H9 (cell line): ENCODE measurements around the gene UGT2B28. TPM values are rescaled to one million over a fixed set of nuclear protein-coding genes. Genes with fewer than 3 reads are reported as not detected.
"Not testable (repeated sequence)": the region's sequence is repeated elsewhere in the genome, so short reads cannot be mapped to it uniquely, and the experiment has no call there.

Experiments
- DNase-seq: peaks from one replicate; pipeline ENCODE4 v3.0.0-alpha.2; 2017
- H2AFZ ChIP-seq: one replicate; pipeline ENCODE4 v1.6.1; 2013; ENCODE audit warnings: mild to moderate bottlenecking, low read length, control low read depth, moderate library complexity
- H2AK5ac ChIP-seq: 2 replicates; pipeline ENCODE4 v1.6.1; 2013; ENCODE audit warnings: low read length, control low read depth, mixed read lengths; ENCODE audit not compliant: insufficient read length
- H2BK120ac ChIP-seq: one replicate; pipeline ENCODE4 v1.6.1; 2013; ENCODE audit warnings: low read depth, mild to moderate bottlenecking, low read length, control low read depth, inconsistent platforms; ENCODE audit not compliant: poor library complexity, severe bottlenecking
- H2BK12ac ChIP-seq: 2 replicates; pipeline ENCODE4 v1.6.1; 2013; ENCODE audit warnings: low read length, control low read depth, mixed read lengths, low read depth; ENCODE audit not compliant: insufficient read length
- H2BK15ac ChIP-seq: 2 replicates; pipeline ENCODE4 v1.6.1; 2013; ENCODE audit warnings: low read depth, low read length, control low read depth
- H2BK20ac ChIP-seq: one replicate; pipeline ENCODE4 v1.6.1; 2013; ENCODE audit warnings: low read depth, mild to moderate bottlenecking, low read length, control low read depth, inconsistent platforms; ENCODE audit not compliant: poor library complexity, severe bottlenecking
- H2BK5ac ChIP-seq: 2 replicates; pipeline ENCODE4 v1.6.1; 2013; ENCODE audit warnings: low read length, control low read depth, mixed read lengths; ENCODE audit not compliant: insufficient read length
- H3K14ac ChIP-seq: 2 replicates; pipeline ENCODE4 v1.6.1; 2013; ENCODE audit warnings: low read length, control low read depth; ENCODE audit not compliant: insufficient read depth
- H3K18ac ChIP-seq: 2 replicates; pipeline ENCODE4 v1.6.1; 2013; ENCODE audit warnings: low read depth, mild to moderate bottlenecking, mixed read lengths, low read length, control low read depth; ENCODE audit not compliant: insufficient read length
- H3K23ac ChIP-seq: 2 replicates; pipeline ENCODE4 v1.6.1; 2013; ENCODE audit warnings: low read length, control low read depth, mixed read lengths, low read depth; ENCODE audit not compliant: insufficient read length
- H3K23me2 ChIP-seq: 2 replicates; pipeline ENCODE4 v1.6.1; 2013; ENCODE audit warnings: low read depth, mild to moderate bottlenecking, mixed read lengths, low read length, control low read depth; ENCODE audit not compliant: insufficient read length, poor library complexity, severe bottlenecking
- H3K27ac ChIP-seq: 2 replicates; pipeline ENCODE4 v1.5.1; 2013; ENCODE audit warnings: low read length, control low read depth, mixed read lengths, low read depth; ENCODE audit not compliant: insufficient read length
- H3K27me3 ChIP-seq: 2 replicates; pipeline ENCODE4 v1.6.1; 2013; ENCODE audit warnings: low read length, control low read depth, inconsistent platforms; ENCODE audit not compliant: insufficient read depth
- H3K4ac ChIP-seq: 2 replicates; pipeline ENCODE4 v1.6.1; 2013; ENCODE audit warnings: low read depth, mild to moderate bottlenecking, control low read depth, inconsistent platforms, low read length, moderate library complexity
- H3K4me1 ChIP-seq: 2 replicates; pipeline ENCODE4 v1.6.1; 2013; ENCODE audit warnings: low read length, control low read depth, inconsistent platforms; ENCODE audit not compliant: insufficient read depth
- H3K4me2 ChIP-seq: 2 replicates; pipeline ENCODE4 v1.6.1; 2013; ENCODE audit warnings: low read length, control low read depth, mixed read lengths; ENCODE audit not compliant: insufficient read length, insufficient read depth
- H3K56ac ChIP-seq: 2 replicates; pipeline ENCODE4 v1.6.1; 2013; ENCODE audit warnings: low read depth, mild to moderate bottlenecking, mixed read lengths, low read length, control low read depth; ENCODE audit not compliant: insufficient read length
- H3K79me1 ChIP-seq: 2 replicates; pipeline ENCODE4 v1.6.1; 2013; ENCODE audit warnings: low read depth, mild to moderate bottlenecking, moderate library complexity, low read length, control low read depth, inconsistent platforms; ENCODE audit not compliant: insufficient read depth, poor library complexity, severe bottlenecking
- H3K79me2 ChIP-seq: 2 replicates; pipeline ENCODE4 v1.6.1; 2013; ENCODE audit warnings: low read length, control low read depth, inconsistent platforms; ENCODE audit not compliant: insufficient read depth
- H3K9ac ChIP-seq: 2 replicates; pipeline ENCODE4 v1.6.1; 2013; ENCODE audit warnings: low read length, control low read depth, mixed read lengths; ENCODE audit not compliant: insufficient read length; ENCODE audit errors: extremely low read depth
- H3K9me3 ChIP-seq: one replicate; pipeline ENCODE4 v1.6.1; 2013; ENCODE audit warnings: low read depth, low read length, inconsistent platforms; ENCODE audit not compliant: control insufficient read depth
- H3T11ph ChIP-seq: one replicate; pipeline ENCODE4 v1.6.1; 2013; ENCODE audit warnings: mild to moderate bottlenecking, low read length, control low read depth, inconsistent platforms
- H4K20me1 ChIP-seq: one replicate; pipeline ENCODE4 v1.6.1; 2013; ENCODE audit not compliant: control insufficient read depth, insufficient read length, insufficient read depth
- H4K5ac ChIP-seq: 2 replicates; pipeline ENCODE4 v1.6.1; 2013; ENCODE audit warnings: low read depth, mild to moderate bottlenecking, mixed read lengths, low read length, control low read depth; ENCODE audit not compliant: insufficient read length
- H4K8ac ChIP-seq: replicated peaks from 2 replicates; pipeline ENCODE4 v1.6.1; 2013; ENCODE audit warnings: low read length, control low read depth, mixed read lengths, low read depth; ENCODE audit not compliant: insufficient read length
- H4K91ac ChIP-seq: 2 replicates; pipeline ENCODE4 v1.6.1; 2013; ENCODE audit warnings: low read depth, mild to moderate bottlenecking, moderate library complexity, mixed read lengths, low read length, control low read depth; ENCODE audit not compliant: insufficient read length
- H3K27ac Mint-ChIP-seq, 3 experiments: 2 replicates in 2 of 3; 3 replicates in 1 of 3; pipeline ENCODE4 v1.8.0; 2020 to 2021; ENCODE audit warnings: mixed read lengths in 3 of 3, mild to moderate bottlenecking in 1 of 3, moderate library complexity in 1 of 3
- H3K27me3 Mint-ChIP-seq: 2 replicates; pipeline ENCODE4 v1.8.0; 2021; ENCODE audit warnings: low read depth, mild to moderate bottlenecking, moderate library complexity, mixed read lengths
- H3K36me3 Mint-ChIP-seq, 3 experiments: 2 replicates in 2 of 3; 3 replicates in 1 of 3; pipeline ENCODE4 v1.8.0; 2020 to 2021; ENCODE audit warnings: low read depth in 3 of 3, mixed read lengths in 3 of 3; ENCODE audit not compliant: insufficient read depth in 1 of 3
- H3K4me1 Mint-ChIP-seq, 2 experiments: 2 replicates each; pipeline ENCODE4 v1.8.0; 2020; ENCODE audit warnings: mixed read lengths in 2 of 2
- H3K4me3 Mint-ChIP-seq, 2 experiments: 2 replicates in 1 of 2; 3 replicates in 1 of 2; pipeline ENCODE4 v1.8.0; 2020 to 2021; ENCODE audit warnings: mild to moderate bottlenecking in 2 of 2, mixed read lengths in 2 of 2, moderate library complexity in 1 of 2
- H3K9me3 Mint-ChIP-seq, 2 experiments: 2 replicates in 1 of 2; 3 replicates in 1 of 2; pipeline ENCODE4 v1.8.0; 2020; ENCODE audit warnings: mild to moderate bottlenecking in 2 of 2, mixed read lengths in 2 of 2, moderate library complexity in 1 of 2
- WGBS: extraction: QIAGEN DNeasy Blood & Tissue Kit; methylation state at CpG from one replicate; pipeline ENCODE4 v1.1.7; 2013; ENCODE audit warnings: missing lambda C conversion rate, low lambda C conversion rate, mixed read lengths; ENCODE audit not compliant: insufficient read length; ENCODE audit errors: extremely low coverage; 5-methylcytosine and 5-hydroxymethylcytosine counted together
- total RNA-seq: library from RNA; stranded (reverse); gene quantifications from 2 replicates; pipeline ENCODE4 v1.2.1, GENCODE V29; 2021

Gene UGT2B28
- total RNA-seq, 1 experiment from 2014 or later: not detected

- H2AFZ ChIP-seq, H4K91ac ChIP-seq, H3K14ac ChIP-seq, H3K27ac ChIP-seq, H3K36me3 Mint-ChIP-seq, H3K27ac Mint-ChIP-seq, H4K8ac ChIP-seq, H3K4me1 Mint-ChIP-seq, H3K56ac ChIP-seq, H3K4me1 ChIP-seq, H2AK5ac ChIP-seq, H2BK12ac ChIP-seq, H3K4ac ChIP-seq, H3T11ph ChIP-seq, H2BK120ac ChIP-seq, H3K9ac ChIP-seq, DNase-seq, H2BK20ac ChIP-seq, H2BK15ac ChIP-seq, H3K23ac ChIP-seq, H3K27me3 ChIP-seq, H3K79me2 ChIP-seq, H3K27me3 Mint-ChIP-seq, H4K5ac ChIP-seq, H3K79me1 ChIP-seq, H3K9me3 Mint-ChIP-seq, H3K4me3 Mint-ChIP-seq, H3K18ac ChIP-seq, H2BK5ac ChIP-seq, H3K23me2 ChIP-seq, H3K4me2 ChIP-seq, H3K9me3 ChIP-seq, H4K20me1 ChIP-seq: not testable (repeated sequence)
- no CpG with 5 or more reads among the region's 4 CpGs for WGBS
These were observed 30.0 kb downstream of the UGT2B28 start for GRCh38 chr4:69310262-69310661.
